GM18909 (cell line): ENCODE results near the gene JAKMIP1.

Experiments used
- ATAC-seq: cut with Tn5 transposase; IDR thresholded peaks from one replicate; pipeline ENCODE4 v1.9.1; 2021; ENCODE audit warnings: mild to moderate bottlenecking; ENCODE audit not compliant: unreplicated experiment, poor library complexity

Gene JAKMIP1

GRCh38 chr4:5982156-5982973 lies 218.0 kb downstream of the JAKMIP1 start:
- no peak for ATAC-seq

- ATAC-seq: no peak
Observed at GRCh38 chr4:5980436-5981155, 219.8 kb downstream of the JAKMIP1 start.

- no peak for ATAC-seq
Observed at GRCh38 chr4:5979981-5980380, 220.4 kb downstream of the JAKMIP1 start.

- no peak for ATAC-seq
Observed at GRCh38 chr4:5976921-5977320, 223.4 kb downstream of the JAKMIP1 start.

- no peak for ATAC-seq
Observed at GRCh38 chr4:5976431-5976830, 223.9 kb downstream of the JAKMIP1 start.
